Measurements from ENCODE around the gene BICRAL.
"Not testable (repeated sequence)": the region's sequence is repeated elsewhere in the genome, so short reads cannot be mapped to it uniquely, and the experiment has no call there.

Gene BICRAL

GRCh38 chr6:42791706-42792320 lies 10.0 kb downstream of the BICRAL start:
- no peak for DNase-seq (ENCODE audit: low read depth in 2 of 3, low spot score in 2 of 3)

GRCh38 chr6:42795651-42796050 lies 13.8 kb downstream of the BICRAL start:
- no peak for DNase-seq (ENCODE audit: low read depth in 2 of 3, low spot score in 2 of 3)

- no peak for DNase-seq (ENCODE audit: low read depth in 2 of 3, low spot score in 2 of 3)
Observed at GRCh38 chr6:42796171-42796570, 14.3 kb downstream of the BICRAL start.

GRCh38 chr6:42797696-42798095 lies 15.8 kb downstream of the BICRAL start:
- DNase-seq (ENCODE audit: low read depth in 2 of 3, low spot score in 2 of 3) = not testable (repeated sequence)

GRCh38 chr6:42805297-42805861 lies 23.5 kb downstream of the BICRAL start:
- no peak for DNase-seq (ENCODE audit: low read depth in 2 of 3, low spot score in 2 of 3)

- DNase-seq (ENCODE audit: low read depth in 2 of 3, low spot score in 2 of 3) = not testable (repeated sequence)
Observed at GRCh38 chr6:42806359-42806758, 24.5 kb downstream of the BICRAL start.

GRCh38 chr6:42808492-42809483 lies 26.9 kb downstream of the BICRAL start:
- DNase-seq (ENCODE audit: low read depth in 2 of 3, low spot score in 2 of 3) = no peak

- DNase-seq (ENCODE audit: low read depth in 2 of 3, low spot score in 2 of 3) = no peak
Observed at GRCh38 chr6:42813074-42813645, 31.3 kb downstream of the BICRAL start.

- DNase-seq (ENCODE audit: low read depth in 2 of 3, low spot score in 2 of 3) = no peak
Observed at GRCh38 chr6:42813906-42814444, 32.1 kb downstream of the BICRAL start.

GRCh38 chr6:42815726-42816125 lies 33.9 kb downstream of the BICRAL start:
- DNase-seq (ENCODE audit: low read depth in 2 of 3, low spot score in 2 of 3) = not testable (repeated sequence)

- DNase-seq (ENCODE audit: low read depth in 2 of 3, low spot score in 2 of 3) = no peak
Observed at GRCh38 chr6:42817907-42818306, 36.1 kb downstream of the BICRAL start.

- no peak for DNase-seq (ENCODE audit: low read depth in 2 of 3, low spot score in 2 of 3)
Observed at GRCh38 chr6:42818416-42818815, 36.6 kb downstream of the BICRAL start.

- DNase-seq (ENCODE audit: low read depth in 2 of 3, low spot score in 2 of 3) = no peak
Observed at GRCh38 chr6:42818878-42819277, 37.0 kb downstream of the BICRAL start.

GRCh38 chr6:42819803-42820511 lies 38.1 kb downstream of the BICRAL start:
- DNase-seq (ENCODE audit: low read depth in 2 of 3, low spot score in 2 of 3) = no peak

GRCh38 chr6:42820512-42821340 lies 38.9 kb downstream of the BICRAL start:
- no peak for DNase-seq (ENCODE audit: low read depth in 2 of 3, low spot score in 2 of 3)

- DNase-seq (ENCODE audit: low read depth in 2 of 3, low spot score in 2 of 3) = no peak
Observed at GRCh38 chr6:42821341-42821668, 39.5 kb downstream of the BICRAL start.

GRCh38 chr6:42821846-42822245 lies 40.0 kb downstream of the BICRAL start:
- no peak for DNase-seq (ENCODE audit: low read depth in 2 of 3, low spot score in 2 of 3)

GRCh38 chr6:42829561-42830092 lies 47.8 kb downstream of the BICRAL start:
- DNase-seq (ENCODE audit: low read depth in 2 of 3, low spot score in 2 of 3) = no peak

GRCh38 chr6:42831237-42831636 lies 49.4 kb downstream of the BICRAL start:
- no peak for DNase-seq (ENCODE audit: low read depth in 2 of 3, low spot score in 2 of 3)

- DNase-seq (ENCODE audit: low read depth in 2 of 3, low spot score in 2 of 3) = no peak
Observed at GRCh38 chr6:42834056-42834455, 52.2 kb downstream of the BICRAL start.
